Activated T-cell treated with anti-CD3 and anti-CD28 coated beads, Interleukin-2, amount 50 U/mL, for 1 hour (primary cell): ENCODE data around the gene STK32B.

Source experiments
- DNase-seq: peaks from one replicate; pipeline ENCODE4 v3.0.0-alpha.2; 2020

The STK32B gene

DNA sequence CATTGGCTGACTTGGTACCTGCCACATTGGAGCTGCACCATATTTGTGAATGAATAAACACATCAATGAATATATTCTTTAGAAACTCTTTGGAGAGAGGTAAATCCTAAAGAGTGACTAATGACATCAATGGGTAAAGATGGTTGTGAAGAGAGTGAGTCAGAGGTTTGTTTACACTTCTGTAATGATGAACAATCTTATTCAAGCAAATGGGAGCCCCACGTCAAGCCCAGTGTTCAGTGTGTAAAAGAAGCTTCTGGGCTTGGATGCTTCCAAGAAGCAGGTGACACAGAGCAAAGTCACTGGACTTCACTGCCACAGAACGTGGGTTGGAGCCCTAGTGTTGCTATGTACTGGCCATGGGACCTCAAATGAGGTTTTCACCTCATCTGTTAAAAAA, 319.0 kb downstream of the STK32B start:
- no peak for DNase-seq

DNA sequence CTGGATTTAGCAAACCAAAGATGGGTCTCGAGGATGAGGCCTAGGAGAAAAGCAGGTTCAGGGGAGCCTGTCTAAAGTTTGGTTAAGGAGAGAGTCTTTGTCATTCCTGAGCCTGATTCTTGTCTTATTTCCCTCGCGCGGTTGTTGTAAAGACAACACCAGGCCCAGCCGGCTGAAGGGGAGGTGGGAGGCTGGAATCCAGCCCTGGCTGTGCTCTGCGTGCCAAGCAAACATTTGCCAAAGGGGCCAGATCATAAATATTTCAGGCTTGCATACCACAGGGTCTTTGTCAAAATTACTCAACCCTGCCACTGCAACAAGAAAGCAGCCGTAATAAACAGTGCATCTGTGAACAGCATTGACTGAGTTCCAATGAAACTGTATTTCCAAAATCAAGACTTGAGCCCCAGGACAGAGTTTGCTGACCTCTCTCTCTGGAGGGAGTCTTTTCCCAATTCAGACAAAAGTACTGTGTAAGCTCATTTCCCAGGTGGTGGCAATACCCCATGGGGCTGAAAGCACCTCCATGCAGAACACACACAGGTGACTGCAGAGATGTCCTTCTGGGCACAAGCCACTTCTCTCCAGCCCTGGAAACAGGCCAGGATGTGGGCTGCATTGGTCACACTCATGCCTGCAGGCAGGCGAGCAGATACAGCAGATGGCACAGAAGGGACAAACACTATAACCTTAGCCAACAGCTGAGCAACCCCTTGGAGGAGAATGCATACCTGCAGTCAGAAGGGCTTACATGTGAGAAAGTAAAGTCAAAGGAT, 320.3 kb downstream of the STK32B start:
- no peak for DNase-seq

DNA sequence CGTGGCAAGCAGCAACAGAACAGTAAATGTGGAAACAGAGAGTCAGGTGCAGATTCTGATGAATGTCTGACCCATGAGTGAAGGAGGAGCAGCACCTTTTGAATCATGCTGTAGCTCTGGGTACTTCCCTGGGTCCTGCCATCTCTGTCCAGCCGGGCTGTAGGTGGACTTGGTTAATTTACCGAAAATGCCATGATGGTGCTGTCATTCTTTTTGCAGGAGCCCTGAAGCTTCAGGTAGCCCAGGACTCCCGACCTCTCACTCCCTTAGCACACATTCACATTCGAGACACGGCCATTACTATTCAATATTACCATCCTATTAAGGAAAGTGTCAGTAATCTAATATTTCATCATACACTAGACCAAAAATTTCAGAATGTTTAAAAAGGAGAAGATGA, 320.9 kb downstream of the STK32B start:
- no peak for DNase-seq

DNA sequence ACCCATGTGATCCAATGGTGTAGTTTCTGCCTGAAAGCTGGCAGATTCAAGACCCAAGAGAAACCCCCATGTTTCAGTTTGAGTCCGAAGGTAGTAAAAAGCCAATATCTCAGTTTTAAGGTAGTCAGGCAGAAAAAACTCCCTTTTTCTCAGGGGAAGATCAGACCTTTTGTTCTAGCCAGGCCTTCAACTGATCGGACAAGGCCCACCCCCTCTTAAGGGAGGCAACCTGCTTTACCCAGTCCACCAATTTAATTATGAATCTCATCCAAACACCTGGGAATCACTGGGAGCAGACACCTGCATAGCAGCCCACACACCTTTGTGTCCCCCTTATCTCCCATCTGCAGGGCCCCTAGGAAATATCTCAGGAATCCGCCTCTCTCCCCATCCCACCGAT, 322.0 kb downstream of the STK32B start:
- DNase-seq, result no peak

DNA sequence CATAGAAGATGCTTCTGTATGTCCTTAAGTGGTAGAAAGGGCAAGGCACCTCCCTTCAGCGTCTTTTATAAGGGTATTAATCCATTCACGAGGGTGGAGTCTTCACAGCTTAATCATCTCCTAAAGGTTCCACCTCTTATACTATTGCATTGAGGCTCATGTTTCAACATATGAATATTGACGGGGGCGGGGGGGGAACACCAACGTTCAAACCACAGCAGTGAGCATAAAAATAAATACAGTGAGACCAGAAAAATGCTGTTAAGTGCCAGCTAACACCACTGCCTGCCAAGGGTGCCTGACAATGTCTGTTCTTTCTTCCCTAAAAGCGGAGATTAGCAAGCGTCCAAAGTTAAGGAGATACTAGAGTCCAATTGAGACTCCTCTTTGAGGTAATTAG, 323.3 kb downstream of the STK32B start:
- no peak for DNase-seq

DNA sequence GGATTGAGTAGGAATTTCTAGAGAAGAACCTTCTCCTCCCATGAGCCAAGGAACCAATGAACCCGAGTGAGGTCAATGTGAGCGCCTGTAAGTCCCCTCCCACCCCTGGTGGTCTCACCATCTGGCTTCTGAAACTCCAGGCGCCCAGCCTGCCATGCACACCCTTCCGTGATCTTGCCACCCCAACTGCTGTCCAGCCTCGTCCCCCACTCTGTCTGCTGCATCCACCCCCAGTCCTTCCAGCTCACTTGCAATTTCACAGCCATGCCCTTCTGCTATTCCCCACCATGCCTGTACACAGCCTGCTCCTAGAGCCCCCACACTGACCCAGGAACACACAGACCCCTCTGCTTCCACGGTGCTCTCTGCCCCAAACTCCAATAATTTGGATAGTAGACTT, 323.7 kb downstream of the STK32B start:
- no peak for DNase-seq

DNA sequence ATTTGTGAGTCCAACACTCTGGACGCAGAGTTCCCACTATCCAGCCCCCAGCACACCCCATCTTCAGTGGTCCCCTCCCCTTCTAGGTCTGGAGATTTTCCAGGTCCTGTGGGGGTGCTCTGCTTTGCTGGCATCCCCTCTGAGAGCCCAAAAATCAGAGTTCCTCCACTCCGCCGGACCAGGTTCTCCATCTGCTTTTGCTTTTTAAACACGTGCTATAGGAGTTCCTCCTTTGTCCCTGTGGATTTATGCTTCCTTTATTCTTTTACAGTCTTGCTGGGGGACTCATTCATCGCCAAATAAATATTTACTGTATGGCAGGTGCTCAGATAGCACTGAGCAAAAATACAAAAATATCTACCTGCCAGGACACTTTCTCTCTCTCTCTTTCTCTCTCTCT, 324.7 kb downstream of the STK32B start:
- no peak for DNase-seq

DNA sequence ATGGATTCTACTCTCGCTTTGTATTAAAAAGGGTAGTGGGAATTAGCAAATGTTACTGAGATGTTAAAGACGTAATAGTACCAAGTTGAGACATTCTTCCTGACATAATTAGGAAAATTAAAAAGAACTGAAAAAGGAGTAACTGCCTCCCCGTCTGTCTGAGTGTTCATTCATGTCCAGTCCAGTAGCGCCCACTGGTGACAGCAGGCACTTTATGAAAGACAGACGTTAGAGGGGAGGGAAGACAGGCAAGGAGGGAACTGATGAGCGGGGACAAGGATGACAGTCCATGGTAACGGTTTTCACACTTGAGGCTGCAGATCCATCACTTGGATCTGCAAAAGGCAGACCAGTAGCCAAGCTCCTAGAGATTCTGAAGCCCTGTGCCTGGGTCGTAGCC, 326.7 kb downstream of the STK32B start:
- DNase-seq, result no peak

DNA sequence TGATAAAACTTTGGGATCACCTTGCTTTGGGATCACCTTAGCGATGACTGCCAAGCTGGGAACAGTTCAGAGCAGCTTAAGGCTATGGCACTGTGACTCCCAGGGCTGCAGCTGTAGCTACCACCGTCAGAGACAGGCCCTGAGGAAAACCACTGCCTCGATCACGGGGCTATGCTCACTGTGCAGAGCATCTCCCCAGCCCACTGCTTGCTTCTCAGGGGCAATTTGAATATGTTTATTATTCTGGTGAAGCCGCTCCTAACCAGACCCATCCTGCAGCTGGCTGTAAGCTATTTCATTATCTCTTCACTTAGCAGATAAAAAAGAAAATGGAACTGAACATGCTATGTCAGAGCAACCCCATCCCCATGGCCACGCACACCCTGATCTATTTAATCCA, 328.6 kb downstream of the STK32B start:
- DNase-seq, result no peak

DNA sequence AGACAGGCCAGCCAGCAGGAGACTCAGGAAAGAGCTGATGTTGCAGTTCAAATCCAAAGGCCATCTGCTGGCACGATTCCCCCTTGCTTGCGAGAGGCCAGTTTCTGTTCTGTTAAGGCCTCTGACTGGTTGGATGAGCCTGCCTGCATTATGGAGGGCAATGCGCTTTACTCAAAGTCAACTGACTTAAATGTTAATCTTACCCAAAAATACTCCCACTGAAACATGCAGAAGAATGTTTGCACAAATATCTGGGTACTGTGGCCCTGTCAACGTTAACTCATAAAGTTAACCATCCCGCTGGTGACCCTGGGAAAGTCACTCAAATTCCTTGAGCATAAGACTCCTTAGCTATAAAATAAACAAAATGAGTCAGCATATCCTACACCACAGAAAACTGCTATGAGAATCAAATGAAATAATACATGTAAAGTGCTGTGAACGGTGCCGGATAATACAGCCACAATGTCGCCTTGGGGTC, 330.7 kb downstream of the STK32B start:
- no peak for DNase-seq

DNA sequence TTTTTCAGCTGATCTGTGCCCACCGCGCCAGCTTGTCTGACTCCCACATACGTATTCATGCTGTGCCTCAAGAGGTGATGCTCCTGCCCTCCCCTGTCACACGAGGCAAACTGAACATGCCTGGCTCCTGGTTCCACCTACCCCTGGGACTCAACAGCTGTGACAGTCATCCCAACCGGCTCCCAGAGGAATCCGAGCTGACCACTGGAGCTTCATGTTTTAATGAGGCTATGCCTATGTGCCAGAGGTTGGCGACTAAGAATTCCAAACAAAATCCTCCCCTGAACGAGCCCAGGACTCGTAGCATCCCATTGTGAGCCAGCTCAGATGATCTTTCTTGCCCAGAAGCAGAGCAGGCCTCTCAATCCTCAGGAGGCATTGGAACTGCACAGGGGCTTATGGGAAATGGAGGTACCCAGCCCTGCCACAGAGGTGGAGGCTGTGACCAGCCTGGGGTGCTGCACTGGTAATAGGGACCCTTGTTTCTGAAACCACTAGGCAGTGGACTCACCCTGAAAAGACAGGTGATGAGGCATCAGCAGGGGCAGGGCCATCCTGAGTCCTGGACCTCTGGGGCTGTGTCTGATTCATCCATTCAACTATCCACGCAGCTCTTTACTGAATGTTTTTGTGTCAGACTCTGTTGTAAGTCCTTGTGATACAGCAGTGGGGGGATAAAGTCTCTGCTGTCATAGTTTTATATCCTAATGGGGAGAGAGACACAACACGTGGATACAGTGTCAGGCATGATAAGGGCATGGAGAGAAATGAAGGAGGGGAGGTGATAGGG, 332.1 kb downstream of the STK32B start:
- no peak for DNase-seq

DNA sequence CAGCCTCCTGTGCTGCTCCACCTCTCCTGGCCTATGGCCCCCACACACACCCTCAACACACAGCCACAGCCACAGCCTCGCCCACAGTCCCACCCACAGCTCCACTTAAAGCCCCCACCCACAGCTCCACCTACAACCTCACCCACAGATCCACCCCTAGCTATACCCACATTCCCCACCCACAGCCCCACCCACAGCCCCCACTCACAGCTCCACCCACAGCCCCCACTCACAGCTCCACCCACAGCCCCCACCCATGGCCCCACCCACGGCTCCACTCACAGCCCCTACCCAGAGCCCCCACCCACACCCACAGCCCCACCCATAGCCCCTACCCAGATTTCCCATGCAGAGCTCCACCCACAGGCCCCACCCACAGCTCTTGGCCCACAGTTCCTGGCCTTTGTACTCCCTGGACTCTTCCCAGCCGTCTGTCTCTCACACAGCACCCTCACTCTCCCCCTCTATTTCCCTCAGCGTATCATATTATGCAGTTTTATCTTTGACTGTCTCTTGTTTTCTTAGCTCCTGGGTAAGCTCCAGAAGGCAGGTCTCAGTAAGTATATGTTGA, 334.5 kb downstream of the STK32B start:
- no peak for DNase-seq

DNA sequence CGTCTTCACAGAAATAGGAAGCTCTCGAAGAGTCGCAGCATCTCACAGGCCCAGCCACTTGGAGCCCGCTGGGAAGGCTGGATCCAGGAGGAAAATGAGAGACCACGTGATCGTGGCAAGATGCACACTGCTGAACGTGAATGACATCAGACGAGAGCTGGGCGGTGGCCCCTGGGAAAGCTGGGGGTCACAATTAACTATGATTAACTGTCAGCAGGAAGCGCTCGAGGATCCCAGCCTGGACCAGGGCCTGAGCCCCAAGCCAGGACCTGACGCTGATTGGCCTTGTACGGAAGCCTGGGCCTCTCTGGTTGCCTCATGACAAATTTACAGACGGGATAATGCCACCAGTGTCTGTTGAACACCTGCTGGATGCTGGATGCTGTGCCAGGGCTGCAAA, 335.6 kb downstream of the STK32B start:
- no peak for DNase-seq

DNA sequence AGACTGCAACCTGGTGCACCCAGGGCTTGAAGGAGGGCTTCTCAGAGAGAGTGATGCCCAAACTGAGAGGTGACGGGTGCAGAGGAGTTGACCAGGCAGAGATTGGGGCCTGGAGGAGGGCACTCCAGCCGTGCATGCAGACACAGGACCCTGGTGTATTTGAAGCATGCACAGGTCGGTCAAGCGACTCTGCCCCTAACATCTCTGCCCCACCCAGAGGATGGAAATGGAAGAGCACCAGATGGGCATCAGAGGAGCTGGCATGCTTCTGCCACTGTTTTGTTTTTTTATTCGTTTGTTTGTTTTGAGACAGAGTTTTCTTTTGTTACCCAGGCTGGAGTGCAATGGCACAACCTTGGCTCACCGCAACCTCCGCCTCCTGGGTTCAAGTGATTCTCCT, 336.2 kb downstream of the STK32B start:
- no peak for DNase-seq

DNA sequence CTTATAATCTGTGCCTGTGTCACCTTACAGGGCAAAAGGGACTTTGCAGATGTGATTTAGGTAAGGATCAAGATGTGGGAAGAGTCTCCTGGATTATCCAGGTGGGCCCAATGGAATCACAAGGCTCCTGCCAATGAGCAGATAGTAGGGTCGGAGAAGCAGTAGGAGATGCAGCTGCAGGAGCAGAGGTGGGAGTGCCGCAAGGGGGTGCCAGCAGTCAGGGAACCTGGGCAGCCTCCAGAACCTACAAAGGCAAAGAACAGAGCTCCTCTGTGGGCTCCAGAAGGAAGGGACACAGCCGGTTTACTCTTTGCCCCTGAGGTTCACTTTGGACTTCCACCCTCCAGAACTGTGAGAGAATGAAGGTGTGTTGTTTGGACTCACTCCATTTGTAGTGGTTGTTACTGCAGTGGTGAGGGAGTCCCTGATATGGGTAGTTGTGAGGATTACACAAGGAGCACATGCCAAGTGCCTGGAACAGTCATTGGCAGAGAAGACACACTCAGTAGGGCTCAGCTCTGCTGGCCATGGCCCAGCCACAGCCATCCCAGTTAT, 338.6 kb downstream of the STK32B start:
- DNase-seq, result no peak

DNA sequence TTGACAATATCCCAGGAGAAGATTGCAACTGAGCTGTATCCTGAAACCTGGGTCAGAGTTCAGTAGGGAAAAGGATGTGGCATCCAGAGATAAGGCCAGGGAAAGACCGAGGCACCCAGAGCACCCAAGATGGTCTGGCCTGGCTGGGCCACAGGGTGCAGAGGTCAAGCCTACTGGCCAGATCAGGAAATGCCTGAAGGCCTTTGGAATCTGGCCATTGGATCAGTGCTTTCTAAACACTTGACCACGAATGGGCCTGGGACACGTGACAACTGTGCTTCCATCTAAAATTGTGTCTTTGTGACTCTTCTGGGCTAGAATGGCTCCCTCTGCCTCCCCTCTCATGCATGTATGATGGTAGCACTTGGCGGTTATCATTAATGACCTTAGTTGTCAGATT, 340.2 kb downstream of the STK32B start:
- DNase-seq, result no peak

DNA sequence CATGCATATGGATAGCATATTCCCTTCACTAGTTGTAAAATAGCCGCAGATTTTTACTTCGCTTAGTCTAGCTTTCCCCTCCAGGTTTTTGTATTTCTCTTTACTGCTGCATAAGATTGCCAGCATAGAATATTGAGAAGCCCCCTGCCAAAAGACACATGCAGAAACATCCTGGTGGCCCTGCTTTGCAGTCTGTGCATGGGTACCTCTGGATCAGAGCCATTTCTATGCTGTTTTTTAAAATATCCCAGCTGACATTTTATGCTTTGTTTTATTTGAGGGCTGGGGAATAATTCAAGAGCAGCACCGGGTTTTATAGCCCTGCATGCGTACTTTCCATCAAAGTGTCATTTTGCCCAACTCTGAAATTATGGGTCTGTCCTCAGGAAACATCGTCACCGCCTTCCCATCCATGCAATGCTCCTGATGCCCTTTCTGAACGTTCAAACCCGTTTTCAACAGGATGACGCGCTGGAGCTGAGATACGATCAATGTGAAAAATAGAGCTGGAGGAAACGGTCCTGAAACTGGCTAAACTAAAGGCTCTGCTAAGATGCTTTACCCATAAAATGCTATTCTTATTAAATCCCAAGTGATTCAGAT, 342.7 kb downstream of the STK32B start:
- DNase-seq, result no peak

DNA sequence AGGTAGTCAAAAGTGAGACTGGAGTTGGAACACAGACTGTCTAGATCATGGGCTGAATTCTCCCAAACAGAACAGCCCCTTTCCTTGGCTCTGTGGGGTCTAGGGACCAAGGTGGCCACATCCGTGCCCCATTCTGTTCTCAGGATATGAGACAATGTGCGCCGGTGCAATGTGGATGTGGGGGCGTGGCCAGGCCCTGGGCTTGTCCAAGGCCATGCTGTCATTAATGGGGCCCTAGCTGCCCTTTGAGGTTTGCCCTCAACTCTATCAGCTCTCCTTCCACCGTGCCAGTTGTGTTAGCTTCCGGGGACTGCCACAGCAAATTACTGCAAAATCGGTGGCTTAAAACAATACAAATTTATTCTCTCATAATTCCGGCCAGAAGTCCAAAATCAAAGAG, 344.5 kb downstream of the STK32B start:
- DNase-seq, result no peak

DNA sequence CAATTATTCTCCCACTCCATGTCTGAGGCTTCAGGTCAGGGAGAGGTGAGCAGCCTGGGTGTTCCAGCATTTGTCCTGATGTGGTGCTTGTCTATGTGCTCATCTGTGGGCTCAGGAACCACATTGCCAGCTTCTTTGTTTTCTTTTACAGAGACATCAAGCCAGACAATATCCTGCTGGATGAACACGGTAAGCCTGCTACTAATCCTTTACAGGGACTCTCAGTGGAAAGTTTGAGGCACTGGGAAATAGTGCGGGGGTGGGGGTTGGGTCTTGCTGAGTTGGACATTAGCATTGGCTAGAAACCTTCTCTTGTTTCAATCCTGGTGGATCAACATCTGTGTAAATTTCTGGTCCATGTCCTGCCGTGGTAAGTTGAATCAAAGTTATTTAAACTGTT, 346.8 kb downstream of the STK32B start:
- no peak for DNase-seq

DNA sequence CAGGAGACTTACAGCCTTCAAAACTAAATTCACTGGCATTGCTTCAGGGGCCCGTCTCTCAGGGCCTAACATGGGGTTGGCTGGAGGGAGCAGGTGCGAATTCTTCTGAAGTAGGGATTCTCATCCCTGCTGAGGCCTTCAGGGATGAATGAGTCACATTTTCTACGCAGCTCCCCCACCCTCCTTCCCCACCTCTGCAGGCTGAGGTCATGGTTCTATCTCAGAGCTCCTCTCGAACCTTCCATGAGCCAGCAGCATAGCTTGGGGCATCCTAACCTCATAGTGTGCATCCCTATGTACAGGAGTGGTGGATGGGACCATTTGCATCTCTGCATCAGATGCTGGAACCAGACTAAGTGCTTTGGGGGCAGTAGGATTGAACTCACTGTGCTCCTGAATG, 347.8 kb downstream of the STK32B start:
- no peak for DNase-seq

DNA sequence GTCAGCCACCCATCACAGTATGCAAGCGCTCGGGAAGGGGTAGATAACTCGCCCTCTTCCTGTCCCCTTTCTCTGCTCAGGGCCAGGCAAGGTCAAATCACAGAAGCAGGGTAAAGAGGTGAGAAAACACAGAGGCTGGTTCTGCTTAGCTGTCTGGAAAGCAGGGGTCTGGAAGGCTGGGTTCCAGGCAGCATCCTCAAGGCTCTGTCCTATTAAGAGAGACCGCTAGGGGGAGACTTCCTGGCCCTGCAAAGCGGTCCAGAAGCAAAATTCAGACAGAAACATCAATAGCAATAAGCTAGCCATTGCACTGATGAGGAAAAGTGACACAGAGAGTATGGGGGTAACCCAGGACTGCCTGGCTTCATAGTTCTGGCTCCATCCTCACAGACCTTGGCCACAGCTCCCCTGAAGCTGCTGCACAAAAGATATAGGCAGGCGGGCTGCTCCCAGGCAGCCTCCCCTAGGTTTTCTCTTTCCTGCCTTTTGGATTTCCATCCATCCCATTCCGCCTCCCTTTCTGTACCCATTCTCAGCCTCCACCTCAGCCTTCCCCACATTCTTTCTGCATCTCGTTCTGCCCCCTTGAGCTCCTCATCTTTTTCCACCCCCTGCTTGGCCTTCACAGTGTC, 348.6 kb downstream of the STK32B start:
- DNase-seq, result no peak

DNA sequence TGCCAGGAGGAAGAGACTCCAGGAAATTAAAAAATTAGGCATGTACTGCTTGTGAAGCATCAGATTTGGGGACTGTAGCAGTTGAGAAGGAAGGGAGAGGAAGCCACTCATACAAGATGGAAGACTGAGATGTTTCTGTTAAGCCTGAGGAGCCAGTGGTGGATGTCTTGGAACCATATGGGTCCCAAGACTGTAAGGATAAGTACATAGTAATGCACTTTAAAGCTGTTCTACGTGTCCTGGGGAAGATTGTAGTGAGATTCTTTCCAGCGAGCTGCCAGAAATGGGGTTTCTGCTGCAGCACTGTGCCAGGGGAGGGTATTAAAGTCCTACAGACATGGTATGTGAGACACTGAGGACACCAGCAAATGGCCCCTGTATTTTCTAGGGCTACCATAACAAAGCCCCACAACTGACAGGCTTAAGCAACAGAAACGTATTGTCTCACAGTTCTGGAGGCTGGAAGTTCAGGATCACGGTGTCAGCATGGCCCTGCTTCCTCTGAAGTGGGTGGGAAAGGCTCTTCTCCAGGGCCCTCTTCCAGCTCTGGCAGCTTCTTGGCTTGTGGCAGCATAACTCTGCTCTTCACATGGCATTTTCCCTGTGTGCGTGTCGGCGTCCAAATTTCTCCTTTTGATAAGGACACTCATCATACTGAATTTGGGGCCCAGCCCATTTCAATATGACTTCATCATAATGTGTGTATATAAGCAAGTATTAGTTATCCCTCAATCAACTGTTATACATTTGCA, 352.6 kb downstream of the STK32B start:
- no peak for DNase-seq
